HepG2 (cell line): ENCODE measurements around the gene RNF133. TPM values are rescaled to one million over a fixed set of nuclear protein-coding genes. Genes with fewer than 3 reads are reported as not detected.

ENCODE experiments used
- ATAC-seq: fragments of 200-7000 bp; cut with Tn5 transposase; 3 replicates; pipeline ENCODE4 v1.9.1; 2020; ENCODE audit warnings: mild to moderate bottlenecking, moderate library complexity
- BruUV-seq: library from RNA; stranded (reverse); fragments of 400-500 nt; replicated peaks from 2 replicates; lab custom pipeline; 2021; lab: Mats Ljungman, UMichigan
- CTCF ChIA-PET: fragments of 300-600 bp; formaldehyde crosslinking; extraction: SDS; loops from one replicate; lab custom pipeline; 2021; ENCODE audit warnings: low total read pairs, inconsistent platforms, low intra/inter-chr PET ratio; lab: Yijun Ruan, JAX
- POLR2A ChIA-PET: fragments of 350-600 bp; sonication (Branson Sonifier 250); formaldehyde crosslinking; loops from one replicate; lab custom pipeline; 2020; ENCODE audit warnings: antibody characterized with exemption, inconsistent platforms; lab: Yijun Ruan, JAX
- DNase-seq: peaks from one replicate; pipeline ENCODE4 v3.0.0-alpha.2; 2015; ENCODE audit warnings: low spot score
- FAIRE-seq: peaks from 3 replicates; lab custom pipeline; 2011; peaks lifted over from hg19 to GRCh38; lab: Jason Lieb, UNC
- H2AFZ ChIP-seq: one replicate; pipeline ENCODE4 v1.6.1; 2011; ENCODE audit warnings: low read length, inconsistent platforms
- H3K27ac ChIP-seq: fragments of 300-600 bp; 3 replicates; pipeline ENCODE4 v1.8.0; 2011; ENCODE audit warnings: mixed run types, mild to moderate bottlenecking, mixed read lengths, low read length, inconsistent platforms; ENCODE audit not compliant: insufficient read depth; ENCODE audit errors: extremely low read length
- H3K27me3 ChIP-seq, 2 experiments: fragments of 200-600 bp in 1 of 2; 2 replicates in 1 of 2; 3 replicates in 1 of 2; pipeline versions ENCODE4 v1.6.0 to v1.8.0; 2011; ENCODE audit warnings: low read length in 2 of 2, mild to moderate bottlenecking in 2 of 2, moderate library complexity in 2 of 2, inconsistent platforms in 1 of 2; ENCODE audit not compliant: insufficient read depth in 2 of 2, control insufficient read depth in 1 of 2
- H3K36me3 ChIP-seq, 2 experiments: fragments of 200-600 bp in 1 of 2; replicated peaks in 1 of 2; 2 replicates in 1 of 2; 3 replicates in 1 of 2; pipeline versions ENCODE4 v1.5.1 to v1.8.0; 2011; ENCODE audit warnings: low read length in 2 of 2, inconsistent platforms in 1 of 2; ENCODE audit not compliant: insufficient read depth in 2 of 2, control insufficient read depth in 1 of 2
- H3K4me1 ChIP-seq: 2 replicates; pipeline ENCODE4 v1.5.1; 2012; ENCODE audit warnings: low read length, inconsistent platforms; ENCODE audit not compliant: insufficient read depth
- H3K4me2 ChIP-seq: 2 replicates; pipeline ENCODE4 v1.6.0; 2011; ENCODE audit warnings: low read depth, low read length, inconsistent platforms
- H3K4me3 ChIP-seq, 3 experiments: fragments of 200-600 bp in 1 of 3; sonication (generic), shearing (Covaris generic) in 1 of 3; replicated peaks in 1 of 3; 2 replicates each; pipeline ENCODE4 v1.5.1; 2011 to 2016; ENCODE audit warnings: low read length in 3 of 3, inconsistent platforms in 2 of 3, low read depth in 2 of 3, mild to moderate bottlenecking in 2 of 3, control low read depth in 1 of 3, mixed read lengths in 1 of 3; ENCODE audit not compliant: insufficient read depth in 1 of 3
- H3K79me2 ChIP-seq: one replicate; pipeline ENCODE4 v1.6.1; 2011; ENCODE audit warnings: low read length, inconsistent platforms; ENCODE audit not compliant: insufficient read depth
- H3K9ac ChIP-seq: 2 replicates; pipeline ENCODE4 v1.6.0; 2011; ENCODE audit warnings: mild to moderate bottlenecking, low read depth, low read length, inconsistent platforms; ENCODE audit not compliant: insufficient read depth
- H3K9me3 ChIP-seq: 2 replicates; pipeline ENCODE4 v1.5.1; 2012; ENCODE audit warnings: mild to moderate bottlenecking, low read length
- H4K20me1 ChIP-seq: 2 replicates; pipeline ENCODE4 v1.6.0; 2011; ENCODE audit warnings: inconsistent platforms, mild to moderate bottlenecking, low read length, moderate library complexity; ENCODE audit not compliant: insufficient read depth
- ONECUT2 ChIP-seq: sonication (generic); formaldehyde crosslinking; IDR thresholded peaks from 2 replicates; pipeline ENCODE4 v1.4.0; 2020; ENCODE audit warnings: missing genetic modification reagents
- POGZ ChIP-seq: sonication (generic); formaldehyde crosslinking; IDR thresholded peaks from 2 replicates; pipeline ENCODE4 v1.4.0; 2020; ENCODE audit warnings: mild to moderate bottlenecking, missing genetic modification reagents
- PRMT3 ChIP-seq: sonication (generic); formaldehyde crosslinking; IDR thresholded peaks from 2 replicates; pipeline ENCODE4 v1.8.1; 2022; ENCODE audit warnings: low read depth, mild to moderate bottlenecking, moderate library complexity, missing genetic modification reagents, borderline replicate concordance
- RBM39 ChIP-seq: fragments of 200-400 bp; formaldehyde crosslinking; IDR thresholded peaks from one replicate; pipeline ENCODE4 v1.6.1; 2018; ENCODE audit warnings: antibody characterized with exemption, mild to moderate bottlenecking, low read depth, low read length; ENCODE audit not compliant: poor library complexity, severe bottlenecking
- SKI ChIP-seq: fragments of 450-650 bp; IDR thresholded peaks from one replicate; pipeline ENCODE4 v1.6.1; 2018; ENCODE audit warnings: mild to moderate bottlenecking; ENCODE audit not compliant: partially characterized antibody
- SUZ12 ChIP-seq: fragments of 150-350 bp; IDR thresholded peaks from 2 replicates; pipeline ENCODE4 v1.6.1; 2014; ENCODE audit warnings: low read depth, low read length
- WIZ ChIP-seq: sonication (generic); formaldehyde crosslinking; IDR thresholded peaks from 2 replicates; pipeline ENCODE4 v1.5.1; 2020; ENCODE audit warnings: mild to moderate bottlenecking, missing genetic modification reagents
- ZBTB2 ChIP-seq: sonication (generic); formaldehyde crosslinking; IDR thresholded peaks from 2 replicates; pipeline ENCODE4 v1.8.0; 2022; ENCODE audit warnings: low read depth, missing genetic modification reagents
- ZNF704 ChIP-seq: sonication (generic); formaldehyde crosslinking; IDR thresholded peaks from 2 replicates; pipeline ENCODE4 v1.8.1; 2023; ENCODE audit warnings: mild to moderate bottlenecking, inconsistent platforms, moderate library complexity, missing genetic modification reagents, borderline replicate concordance
- ZNF766 ChIP-seq: sonication (generic); formaldehyde crosslinking; IDR thresholded peaks from 2 replicates; pipeline ENCODE4 v1.5.0; 2020; ENCODE audit warnings: missing genetic modification reagents, borderline replicate concordance
- WGBS: methylation state at CpG from one replicate; pipeline ENCODE4 v1.1.6; 2017; ENCODE audit warnings: low lambda C conversion rate; 5-methylcytosine and 5-hydroxymethylcytosine counted together
- in situ Hi-C: cut with HindIII; loops from 2 replicates; pipeline ENCODE4 v1.10.0; 2017; ENCODE audit warnings: low pct_unique_long_range_greater_than_20kb; ENCODE audit not compliant: extremely low pct_ligation_motif_present
- intact Hi-C: fragments of 100-400 bp; cut with micrococcal nuclease; formaldehyde crosslinking; loops from one replicate; pipeline ENCODE4 v1.10.0; 2022; ENCODE audit not compliant: unreplicated experiment
- polyA plus RNA-seq, 8 experiments: library from polyadenylated mRNA; depleted of rRNA in 3 of 8; stranded (reverse) in 7 of 8; unstranded in 1 of 8; fragments of >200 nt; fragmentation: Illumina TruSeq in 4 of 8; extraction: Trizol in 4 of 8; gene quantifications; 2 replicates each; pipeline versions ENCODE4 v1.2.1 to v1.2.3, GENCODE V29; 2011 to 2016; ENCODE audit warnings: low read depth in 4 of 8, missing spikeins in 1 of 8, mixed read lengths in 1 of 8; ENCODE audit not compliant: insufficient read depth in 1 of 8
- total RNA-seq, 5 experiments: library from RNA; depleted of rRNA; stranded (reverse); fragments of >200 nt; fragmentation: Illumina TruSeq; extraction: Trizol; gene quantifications; 2 replicates each; pipeline ENCODE4 v1.2.3, GENCODE V29; 2016; ENCODE audit warnings: low read depth in 1 of 5

Gene RNF133
- total and polyA plus RNA-seq, 2 of the 13 experiments (the other 11 are each of a cell fraction or from before 2014, with no cell fraction given) = 0.13 to 1.00 TPM

GRCh38 chr7:122736183-122736582 is 37.3 kb upstream of the RNF133 start:
- 100% methylated on average over 1 of the region's 1 CpG for WGBS
- BruUV-seq = no TSS peak
- DNase-seq = no peak
- in situ Hi-C loops (no loop called here), intact Hi-C loops (no loop called here)
- no peak for FAIRE-seq
- Histone ChIP-seq H3K36me3 (no peaks in the 10 kb centered on the region), H3K4me3 (no peak overlapping the region), H2AFZ (no peak overlapping the region), H3K27me3 (no peaks in the 10 kb centered on the region), H3K4me1 (no peaks in the 10 kb centered on the region), H3K79me2 (no peaks in the 10 kb centered on the region), H3K9ac (no peak overlapping the region), H3K9me3 (no peaks in the 10 kb centered on the region), H4K20me1 (no peaks in the 10 kb centered on the region), H3K27ac (no peak overlapping the region), H3K4me2 (no peak overlapping the region)
- no peak for ATAC-seq
- ChIA-PET POLR2A (no interaction called here), CTCF (no interaction called here)
- no peak for TF ChIP-seq PRMT3
- TF ChIP-seq SUZ12 = no peak
- no peak for TF ChIP-seq ONECUT2
- TF ChIP-seq ZNF704 = no peak
- TF ChIP-seq SKI = no peak
- no peak for TF ChIP-seq RBM39
- TF ChIP-seq POGZ (CRISPR knock-in tag) = no peak
- no peak for TF ChIP-seq ZBTB2 (CRISPR knock-in tag)
- TF ChIP-seq ZNF766 = no peak
- TF ChIP-seq WIZ (CRISPR knock-in tag) = no peak
